HG02798 (cell line): Measurements from ENCODE around the gene FILIP1L.
"Not testable (repeated sequence)": the region's sequence is repeated elsewhere in the genome, so short reads cannot be mapped to it uniquely, and the experiment has no call there.

Experiments
- ATAC-seq: cut with Tn5 transposase; IDR thresholded peaks from one replicate; pipeline ENCODE4 v1.9.1; 2021; ENCODE audit warnings: mild to moderate bottlenecking; ENCODE audit not compliant: unreplicated experiment, poor library complexity

The FILIP1L gene

GRCh38 chr3:100076731-100077529 is 37.4 kb downstream of the FILIP1L start:
- no peak for ATAC-seq

- ATAC-seq = no peak
These were observed 38.2 kb downstream of the FILIP1L start for GRCh38 chr3:100075851-100076730.

GRCh38 chr3:100075196-100075595 is 39.1 kb downstream of the FILIP1L start:
- no peak for ATAC-seq

GRCh38 chr3:100073714-100074307 is 40.5 kb downstream of the FILIP1L start:
- ATAC-seq = no peak

- no peak for ATAC-seq
These were observed 41.1 kb downstream of the FILIP1L start for GRCh38 chr3:100073049-100073713.

GRCh38 chr3:100072326-100073048 is 41.8 kb downstream of the FILIP1L start:
- ATAC-seq = no peak

GRCh38 chr3:100069472-100069871 is 44.8 kb downstream of the FILIP1L start:
- ATAC-seq = no peak

GRCh38 chr3:100068826-100069225 is 45.5 kb downstream of the FILIP1L start:
- ATAC-seq = peak; percentile 79

- no peak for ATAC-seq
These were observed 46.7 kb downstream of the FILIP1L start for GRCh38 chr3:100067589-100067988.

- ATAC-seq = no peak
These were observed 50.3 kb downstream of the FILIP1L start for GRCh38 chr3:100063929-100064461.

GRCh38 chr3:100062665-100063064 is 51.6 kb downstream of the FILIP1L start:
- no peak for ATAC-seq

GRCh38 chr3:100060685-100061484 is 53.4 kb downstream of the FILIP1L start:
- no peak for ATAC-seq

GRCh38 chr3:100059472-100059871 is 54.8 kb downstream of the FILIP1L start:
- no peak for ATAC-seq

GRCh38 chr3:100057716-100058575 is 56.4 kb downstream of the FILIP1L start:
- no peak for ATAC-seq

GRCh38 chr3:100053951-100054620 is 60.2 kb downstream of the FILIP1L start:
- ATAC-seq = no peak

- ATAC-seq = not testable (repeated sequence)
These were observed 62.8 kb downstream of the FILIP1L start for GRCh38 chr3:100051513-100051912.

- no peak for ATAC-seq
These were observed 66.1 kb downstream of the FILIP1L start for GRCh38 chr3:100048248-100048647.
